GM23338 (cell line): Measurements from ENCODE around the gene SCN4A. TPM values are rescaled to one million over a fixed set of nuclear protein-coding genes. Genes with fewer than 3 reads are reported as not detected.

Experiments used
- ATAC-seq: fragments of 200-7000 bp; cut with Tn5 transposase; 3 replicates; pipeline ENCODE4 v1.9.1; 2020
- DNase-seq: peaks from one replicate; pipeline ENCODE4 v3.0.0-alpha.2; 2015; ENCODE audit warnings: low spot score
- H2AFZ ChIP-seq: fragments of 200-600 bp; sonication (generic); 2 replicates; pipeline ENCODE4 v1.8.0; 2016; ENCODE audit warnings: antibody characterized with exemption, mild to moderate bottlenecking, moderate library complexity
- H3F3A ChIP-seq: fragments of 200-600 bp; sonication (generic); replicated peaks from 2 replicates; pipeline ENCODE4 v1.8.0; 2017; ENCODE audit warnings: antibody characterized with exemption, mixed run types, low read depth
- H3K27ac ChIP-seq: fragments of 200-600 bp; sonication (generic); 2 replicates; pipeline ENCODE4 v1.6.1; 2016; ENCODE audit warnings: low read depth
- H3K27me3 ChIP-seq: fragments of 200-600 bp; sonication (generic); 2 replicates; pipeline ENCODE4 v1.8.0; 2016; ENCODE audit warnings: mild to moderate bottlenecking, mixed run types, moderate library complexity; ENCODE audit not compliant: insufficient read depth
- H3K36me3 ChIP-seq: fragments of 200-600 bp; sonication (generic); 2 replicates; pipeline ENCODE4 v1.8.0; 2016; ENCODE audit warnings: mild to moderate bottlenecking; ENCODE audit not compliant: insufficient read depth
- H3K4me1 ChIP-seq: fragments of 200-600 bp; sonication (generic); 2 replicates; pipeline ENCODE4 v1.8.0; 2016; ENCODE audit warnings: mild to moderate bottlenecking, moderate library complexity; ENCODE audit not compliant: insufficient read depth
- H3K4me2 ChIP-seq: fragments of 200-600 bp; sonication (generic); 2 replicates; pipeline ENCODE4 v1.7.1; 2017; ENCODE audit warnings: mixed run types
- H3K4me3 ChIP-seq: fragments of 200-600 bp; sonication (generic); 2 replicates; pipeline ENCODE4 v1.6.1; 2016; ENCODE audit warnings: mixed run types
- H3K79me2 ChIP-seq: fragments of 200-600 bp; sonication (generic); replicated peaks from 2 replicates; pipeline ENCODE4 v1.8.0; 2017; ENCODE audit warnings: mild to moderate bottlenecking; ENCODE audit not compliant: insufficient read depth
- H3K9me2 ChIP-seq: fragments of 200-600 bp; sonication (generic); 2 replicates; pipeline ENCODE4 v1.8.0; 2017; ENCODE audit not compliant: insufficient read depth
- H4K20me1 ChIP-seq: fragments of 200-600 bp; sonication (generic); replicated peaks from 2 replicates; pipeline ENCODE4 v1.8.0; 2017; ENCODE audit warnings: mild to moderate bottlenecking; ENCODE audit not compliant: insufficient read depth
- H3K27ac Mint-ChIP-seq: 2 replicates; pipeline ENCODE4 v1.8.0; 2020; ENCODE audit warnings: inconsistent platforms, mild to moderate bottlenecking, moderate library complexity, mixed read lengths
- H3K27me3 Mint-ChIP-seq: 3 replicates; pipeline ENCODE4 v1.8.0; 2022; ENCODE audit warnings: low read depth, mild to moderate bottlenecking, moderate library complexity, mixed read lengths, inconsistent platforms; ENCODE audit not compliant: insufficient read depth, poor library complexity
- H3K36me3 Mint-ChIP-seq: 3 replicates; pipeline ENCODE4 v1.8.0; 2021; ENCODE audit warnings: low read depth, mild to moderate bottlenecking, inconsistent platforms, moderate library complexity, mixed read lengths
- H3K4me1 Mint-ChIP-seq: 3 replicates; pipeline ENCODE4 v1.8.0; 2020; ENCODE audit warnings: mild to moderate bottlenecking, inconsistent platforms, mixed read lengths
- H3K4me3 Mint-ChIP-seq: 3 replicates; pipeline ENCODE4 v1.8.0; 2021; ENCODE audit warnings: moderate library complexity, mild to moderate bottlenecking, inconsistent platforms, mixed read lengths
- H3K9me3 Mint-ChIP-seq: 3 replicates; pipeline ENCODE4 v1.8.0; 2020; ENCODE audit warnings: moderate library complexity, mild to moderate bottlenecking, inconsistent platforms, mixed read lengths
- CREB1 ChIP-seq: fragments of 250-450 bp; sonication (Bioruptor Pico); IDR thresholded peaks from 2 replicates; pipeline ENCODE4 v1.5.0; 2020; ENCODE audit warnings: low read depth, mild to moderate bottlenecking, moderate library complexity
- JUNB ChIP-seq: IDR thresholded peaks from one replicate; pipeline ENCODE4 v1.6.1; 2016; ENCODE audit warnings: antibody characterized with exemption; ENCODE audit not compliant: unreplicated experiment
- NANOG ChIP-seq: IDR thresholded peaks from 2 replicates; pipeline ENCODE4 v1.6.1; 2016; ENCODE audit warnings: antibody characterized with exemption, borderline replicate concordance
- REST ChIP-seq: IDR thresholded peaks from one replicate; pipeline ENCODE4 v1.6.1; 2018; ENCODE audit warnings: antibody characterized with exemption; ENCODE audit not compliant: unreplicated experiment
- STAT1 ChIP-seq: IDR thresholded peaks from one replicate; pipeline ENCODE4 v1.6.1; 2016; ENCODE audit warnings: antibody characterized with exemption; ENCODE audit not compliant: unreplicated experiment
- ZNF114 ChIP-seq: fragments of 250-450 bp; sonication (Bioruptor Pico); IDR thresholded peaks from 2 replicates; pipeline ENCODE4 v1.5.0; 2020; ENCODE audit warnings: mild to moderate bottlenecking, moderate library complexity
- ZNF331 ChIP-seq: fragments of 250-450 bp; sonication (Bioruptor Pico); IDR thresholded peaks from 2 replicates; pipeline ENCODE4 v1.5.0; 2020; ENCODE audit warnings: low read depth, mild to moderate bottlenecking, moderate library complexity
- polyA plus RNA-seq: library from polyadenylated mRNA; unstranded; fragments of >200 nt; fragmentation: Nextera tagmentation; extraction: Ambion mirVana; gene quantifications from 2 replicates; pipeline ENCODE4 v1.2.1, GENCODE V29; 2016
- total RNA-seq: library from RNA; depleted of rRNA; stranded (reverse); fragments of >200 nt; shearing (Covaris generic); gene quantifications from 2 replicates; pipeline ENCODE4 v1.2.3, GENCODE V29; 2014
- TF ChIP-seq, protein P1 (sequence below): IDR thresholded peaks from 2 replicates; pipeline ENCODE4 v1.6.1; 2016; ENCODE audit warnings: antibody characterized with exemption

SCN4A gene
- total and polyA plus RNA-seq, 2 experiments from 2014 or later = 2.3 to 7.9 TPM

DNA sequence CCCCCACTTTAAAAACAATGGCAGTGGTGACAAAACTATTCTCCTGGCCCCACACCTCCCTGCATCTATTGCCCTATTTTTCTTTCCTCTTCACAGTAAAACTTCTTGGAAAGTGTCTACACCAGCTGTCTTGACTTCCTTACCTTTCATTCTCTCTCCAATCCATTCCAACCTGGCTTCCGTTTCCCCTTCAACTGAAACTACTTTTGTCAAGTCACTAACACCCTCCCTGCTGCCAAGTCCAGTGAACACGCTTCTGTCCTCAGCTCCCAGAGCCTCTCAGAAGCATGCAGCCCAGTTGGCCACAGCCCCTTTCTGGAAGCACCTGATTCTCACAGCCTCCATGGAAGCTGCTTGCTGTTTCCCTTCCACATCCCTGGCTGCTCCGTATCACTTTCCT is 4.0 kb upstream of the SCN4A start (continued):
- TF ChIP-seq REST = no peak
- TF ChIP-seq, protein P1, sequence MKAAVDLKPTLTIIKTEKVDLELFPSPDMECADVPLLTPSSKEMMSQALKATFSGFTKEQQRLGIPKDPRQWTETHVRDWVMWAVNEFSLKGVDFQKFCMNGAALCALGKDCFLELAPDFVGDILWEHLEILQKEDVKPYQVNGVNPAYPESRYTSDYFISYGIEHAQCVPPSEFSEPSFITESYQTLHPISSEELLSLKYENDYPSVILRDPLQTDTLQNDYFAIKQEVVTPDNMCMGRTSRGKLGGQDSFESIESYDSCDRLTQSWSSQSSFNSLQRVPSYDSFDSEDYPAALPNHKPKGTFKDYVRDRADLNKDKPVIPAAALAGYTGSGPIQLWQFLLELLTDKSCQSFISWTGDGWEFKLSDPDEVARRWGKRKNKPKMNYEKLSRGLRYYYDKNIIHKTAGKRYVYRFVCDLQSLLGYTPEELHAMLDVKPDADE = no peak

- Histone ChIP-seq H3K27me3 (no peaks in the 10 kb centered on the region), H3K79me2 (no peaks in the 10 kb centered on the region), H3K4me2 (no peak overlapping the region), H3K27ac (no peak overlapping the region), H3K36me3 (no peaks in the 10 kb centered on the region), H3K4me1 (no peaks in the 10 kb centered on the region), H2AFZ (no peak overlapping the region), H3K4me3 (no peak overlapping the region), H3F3A (no peaks in the 10 kb centered on the region), H3K9me2 (no peaks in the 10 kb centered on the region), H4K20me1 (no peaks in the 10 kb centered on the region)
- TF ChIP-seq JUNB (no peak), REST (no peak), CREB1 (CRISPR knock-in tag) (no peak), ZNF331 (no peak), NANOG (no peak), STAT1 (no peak), ZNF114 (CRISPR knock-in tag) (no peak)
- TF ChIP-seq, protein P1 = no peak
- H3K9me3 Mint-ChIP-seq = no peaks in the 10 kb centered on the region
- H3K4me1 Mint-ChIP-seq = peaks cover 7% of the 10 kb centered on the region
- DNase-seq = no peak
- H3K4me3 Mint-ChIP-seq = no peak overlapping the region; the same call in 2 of the 3 replicates
- peaks cover 6% of the 10 kb centered on the region for H3K27me3 Mint-ChIP-seq
- no peaks in the 10 kb centered on the region; the same call in 2 of the 3 replicates for H3K36me3 Mint-ChIP-seq
- ATAC-seq = no peak
- no peak overlapping the region for H3K27ac Mint-ChIP-seq
These were observed 2.9 kb upstream of the SCN4A start for GRCh38 chr17:63975541-63976092.
